A549 treated with Mapracorat at 1 μM for 4 hours (cell line): ENCODE results near the gene EEF1AKMT1. TPM values are rescaled to one million over a fixed set of nuclear protein-coding genes. Genes with fewer than 3 reads are reported as not detected.

Source experiments
- total RNA-seq: library from RNA; stranded (reverse); fragments of 200-300 nt; extraction: Qiagen RNA extraction; gene quantifications from 5 replicates; pipeline ENCODE4 v1.2.3, GENCODE V29; 2022

EEF1AKMT1 gene, protein sequence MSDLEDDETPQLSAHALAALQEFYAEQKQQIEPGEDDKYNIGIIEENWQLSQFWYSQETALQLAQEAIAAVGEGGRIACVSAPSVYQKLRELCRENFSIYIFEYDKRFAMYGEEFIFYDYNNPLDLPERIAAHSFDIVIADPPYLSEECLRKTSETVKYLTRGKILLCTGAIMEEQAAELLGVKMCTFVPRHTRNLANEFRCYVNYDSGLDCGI
- total RNA-seq, result 3.3 to 6.5 TPM (median 4.9 TPM) in 5 replicates

DNA sequence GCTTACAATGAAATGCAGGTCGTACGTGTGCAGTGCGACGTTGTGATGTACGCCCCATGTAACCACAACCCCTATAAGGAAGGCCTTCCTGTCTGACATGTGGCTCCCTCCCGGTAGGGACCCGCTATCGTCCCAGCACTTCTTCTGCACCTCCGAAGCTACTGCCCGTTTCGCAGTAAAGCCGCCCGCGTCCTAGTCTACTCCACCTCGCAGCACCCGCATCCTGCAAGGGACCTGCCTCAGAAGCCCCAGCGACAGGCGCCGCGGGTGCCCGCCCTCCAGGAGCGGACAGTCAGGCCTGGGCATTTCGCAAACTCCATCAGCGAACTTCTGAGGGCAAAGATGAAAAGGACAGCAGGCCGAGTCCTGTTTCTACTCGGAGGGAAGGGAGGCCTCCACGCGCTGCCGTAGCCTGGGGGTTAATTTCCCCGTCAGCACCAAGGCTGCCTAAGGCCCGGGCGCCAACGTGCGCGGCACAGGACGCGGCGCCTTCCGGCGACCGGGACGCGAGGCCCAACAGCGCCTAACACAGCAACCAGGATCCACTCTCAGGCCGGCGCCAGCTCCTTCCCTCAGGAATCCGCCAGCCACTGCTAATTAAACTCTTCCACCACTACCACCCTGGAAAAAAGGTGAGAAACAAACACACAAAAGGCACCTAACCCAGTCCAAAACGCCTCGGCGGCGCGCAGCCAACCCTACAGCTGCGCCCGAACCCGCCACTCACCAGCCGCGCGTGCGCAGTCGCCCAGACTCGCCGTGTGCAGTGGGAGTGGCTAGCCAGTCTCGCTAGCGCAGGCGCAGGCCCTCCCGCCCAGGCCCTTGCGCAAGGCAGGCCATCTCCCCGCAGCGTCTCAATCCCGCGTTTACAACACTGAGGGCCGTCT is at the start of gene EEF1AKMT1:
TSS of gene EEF1AKMT1 (minus strand) at position 768 of the 887 bp plus-strand sequence. CDS start 16,363 bp downstream, outside the sequence.

DNA sequence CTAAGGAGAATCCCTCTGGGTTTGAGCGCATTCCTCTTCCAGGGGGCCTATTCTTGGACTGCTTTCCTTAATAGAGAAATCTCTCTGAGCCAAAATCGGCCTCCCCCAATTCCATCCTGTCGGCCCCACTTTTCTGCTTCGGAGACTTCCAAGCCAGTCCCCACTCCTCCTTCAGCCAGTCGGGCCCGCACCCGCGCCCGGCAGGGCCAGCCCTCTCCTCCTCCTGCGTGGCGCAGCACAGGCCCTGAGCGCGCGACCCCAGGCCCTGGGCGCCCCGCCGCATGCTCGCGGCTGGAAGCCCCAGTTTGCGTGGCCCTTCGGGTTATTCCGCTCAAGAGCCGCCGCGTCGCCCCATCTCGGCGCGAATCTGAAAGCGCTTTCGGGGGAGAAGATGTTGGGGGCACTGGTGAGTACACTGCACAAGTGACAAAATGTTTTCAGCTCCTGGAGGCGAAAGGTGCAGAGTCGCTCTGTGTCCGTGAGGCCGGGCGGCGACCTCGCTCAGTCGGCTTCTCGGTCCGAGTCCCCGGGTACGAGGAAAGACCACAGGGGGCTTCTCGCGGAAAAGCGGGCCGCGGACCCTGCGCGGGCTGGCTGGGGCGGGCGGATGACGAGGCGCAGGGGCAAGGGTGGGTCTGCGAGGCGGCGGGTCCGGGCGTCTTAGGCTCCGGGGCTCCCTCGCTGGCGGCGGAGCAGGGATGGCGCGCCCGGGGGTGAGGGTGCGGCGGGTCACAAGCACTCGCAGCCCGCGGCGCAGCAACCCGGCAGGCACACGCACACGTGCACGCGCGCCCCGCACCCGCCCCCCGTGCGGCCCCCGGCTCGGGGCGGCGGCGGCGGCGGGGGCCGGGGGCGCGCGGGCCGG is 70.6 kb downstream of the EEF1AKMT1 start, which contains the start of gene IL17D:
TSS of gene IL17D (plus strand) at position 785 of the 865 bp plus-strand sequence. CDS start 303 bp downstream, outside the sequence.

Other genes with a start within 250 kb of the EEF1AKMT1 start
- 4.7 to 7.0 TPM (median 5.7 TPM) in 5 replicates for gene CRYL1, start 248.1 kb downstream of the EEF1AKMT1 start, total RNA-seq
- 8.8 to 10.3 TPM (median 9.8 TPM) in 5 replicates for gene IFT88, start 206.8 kb downstream of the EEF1AKMT1 start, total RNA-seq
- 0.95 to 1.4 TPM (median 1.3 TPM) in 5 replicates for gene IL17D, start 70.3 kb downstream of the EEF1AKMT1 start, total RNA-seq
- gene XPO4, start 128.8 kb upstream of the EEF1AKMT1 start, total RNA-seq, result 5.0 to 6.9 TPM (median 6.5 TPM) in 5 replicates